CD14-positive monocyte (primary cell): ENCODE results near the gene YKT6. TPM values are rescaled to one million over a fixed set of nuclear protein-coding genes. Genes with fewer than 3 reads are reported as not detected.

Experiments
- DNase-seq, 3 donors: peaks; one replicate each; pipeline ENCODE4 v3.0.0-alpha.2; 2011 to 2022
- H2AFZ ChIP-seq: 2 replicates; pipeline ENCODE4 v1.6.0; 2012; ENCODE audit warnings: mild to moderate bottlenecking, low read depth, low read length, inconsistent platforms; ENCODE audit not compliant: insufficient read depth, poor library complexity, severe bottlenecking
- H3K27ac ChIP-seq, 2 donors: 1 replicate in 1 of 2; 2 replicates in 1 of 2; pipeline ENCODE4 v1.5.1; 2012 to 2013; ENCODE audit warnings: low read length in 2 of 2, control low read depth in 1 of 2, inconsistent platforms in 1 of 2, low read depth in 1 of 2, mild to moderate bottlenecking in 1 of 2
- H3K27me3 ChIP-seq, 2 donors: one replicate each; pipeline versions ENCODE4 v1.6.0 to v1.6.1; 2011 to 2013; ENCODE audit warnings: low read length in 2 of 2; ENCODE audit not compliant: control insufficient read depth in 2 of 2, insufficient read depth in 2 of 2
- H3K36me3 ChIP-seq, 2 donors: replicated peaks in 1 of 2; 1 replicate in 1 of 2; 2 replicates in 1 of 2; pipeline versions ENCODE4 v1.5.1 to v1.6.1; 2012 to 2013; ENCODE audit warnings: low read length in 2 of 2, control low read depth in 1 of 2, inconsistent platforms in 1 of 2, mild to moderate bottlenecking in 1 of 2; ENCODE audit not compliant: insufficient read depth in 2 of 2, control insufficient read depth in 1 of 2
- H3K4me1 ChIP-seq, 2 donors: 1 replicate in 1 of 2; 2 replicates in 1 of 2; pipeline versions ENCODE4 v1.5.1 to v1.6.1; 2012 to 2013; ENCODE audit warnings: low read length in 2 of 2, control low read depth in 1 of 2, inconsistent platforms in 1 of 2, mild to moderate bottlenecking in 1 of 2, moderate library complexity in 1 of 2; ENCODE audit not compliant: insufficient read depth in 2 of 2, control insufficient read depth in 1 of 2
- H3K4me2 ChIP-seq: replicated peaks from 2 replicates; pipeline ENCODE3; 2012; ENCODE audit warnings: low read length, moderate library complexity, mild to moderate bottlenecking; ENCODE audit not compliant: poor library complexity, severe bottlenecking; ENCODE audit errors: extremely low read depth
- H3K4me3 ChIP-seq, 3 experiments: fragments of 200-600 bp in 1 of 3; sonication (generic) in 1 of 3; replicated peaks in 1 of 3; 1 replicate in 2 of 3; 2 replicates in 1 of 3; pipeline ENCODE4 v1.5.1; 2011 to 2013; ENCODE audit warnings: low read length in 3 of 3, mild to moderate bottlenecking in 3 of 3, control low read depth in 2 of 3, low read depth in 2 of 3, inconsistent platforms in 1 of 3, moderate library complexity in 1 of 3
- H3K79me2 ChIP-seq: 2 replicates; pipeline ENCODE4 v1.6.0; 2012; ENCODE audit warnings: mild to moderate bottlenecking, control low read depth, inconsistent platforms, low read length, moderate library complexity; ENCODE audit not compliant: insufficient read depth
- H3K9ac ChIP-seq: 2 replicates; pipeline ENCODE4 v1.6.0; 2017; ENCODE audit warnings: low read length, mild to moderate bottlenecking; ENCODE audit not compliant: insufficient read depth, poor library complexity, severe bottlenecking
- H3K9me3 ChIP-seq, 2 donors: replicated peaks in 1 of 2; 1 replicate in 1 of 2; 2 replicates in 1 of 2; pipeline versions ENCODE4 v1.5.1 to v1.6.1; 2012 to 2013; ENCODE audit warnings: low read length in 2 of 2, control low read depth in 1 of 2; ENCODE audit not compliant: control insufficient read depth in 1 of 2, insufficient read depth in 1 of 2
- H4K20me1 ChIP-seq: 2 replicates; pipeline ENCODE4 v1.6.0; 2012; ENCODE audit warnings: mild to moderate bottlenecking, low read length, control low read depth, moderate library complexity; ENCODE audit not compliant: insufficient read depth
- H3K27ac Mint-ChIP-seq, 7 donors: one replicate each; pipeline ENCODE4 v1.8.0; 2020; ENCODE audit warnings: mild to moderate bottlenecking in 7 of 7, mixed read lengths in 7 of 7, moderate library complexity in 6 of 7, inconsistent platforms in 2 of 7
- H3K27me3 Mint-ChIP-seq, 3 donors: one replicate each; pipeline ENCODE4 v1.8.0; 2021 to 2022; ENCODE audit warnings: low read depth in 3 of 3, mild to moderate bottlenecking in 3 of 3, mixed read lengths in 3 of 3, moderate library complexity in 3 of 3, inconsistent platforms in 1 of 3
- H3K36me3 Mint-ChIP-seq, 2 donors: one replicate each; pipeline ENCODE4 v1.8.0; 2020; ENCODE audit warnings: mixed read lengths in 2 of 2, inconsistent platforms in 1 of 2, mild to moderate bottlenecking in 1 of 2
- H3K4me1 Mint-ChIP-seq: one replicate; pipeline ENCODE4 v1.8.0; 2020; ENCODE audit warnings: mild to moderate bottlenecking, mixed read lengths
- H3K4me3 Mint-ChIP-seq, 2 donors: one replicate each; pipeline ENCODE4 v1.8.0; 2020; ENCODE audit warnings: mild to moderate bottlenecking in 2 of 2, mixed read lengths in 2 of 2, moderate library complexity in 1 of 2
- H3K9me3 Mint-ChIP-seq, 7 donors: one replicate each; pipeline ENCODE4 v1.8.0; 2020 to 2022; ENCODE audit warnings: mixed read lengths in 7 of 7, mild to moderate bottlenecking in 6 of 7, moderate library complexity in 6 of 7, inconsistent platforms in 2 of 7
- WGBS: methylation state at CpG from one replicate; pipeline ENCODE4 v1.1.5; 2013; ENCODE audit warnings: missing lambda C conversion rate; ENCODE audit not compliant: insufficient coverage; 5-methylcytosine and 5-hydroxymethylcytosine counted together
- intact Hi-C, 2 donors: fragments of 100-400 bp; cut with micrococcal nuclease; formaldehyde crosslinking; loops; one replicate each; pipeline versions ENCODE4 v1.15.0 to v1.15.1; 2023
- polyA plus RNA-seq, 3 donors: library from polyadenylated mRNA; depleted of rRNA in 1 of 3; unstranded in 2 of 3; stranded (reverse) in 1 of 3; fragments of 300-500 nt in 2 of 3; fragments of >200 nt in 1 of 3; fragmentation: Illumina TruSeq in 2 of 3; gene quantifications; 1 replicate in 2 of 3; 2 replicates in 1 of 3; pipeline ENCODE4 v1.2.3, GENCODE V29; 2012 to 2021
- TF ChIP-seq, protein P1 (sequence below): fragments of 200-600 bp; IDR thresholded peaks from one replicate; pipeline ENCODE4 v1.8.0; 2022; ENCODE audit warnings: antibody characterized with exemption, mild to moderate bottlenecking

Gene YKT6
- polyA plus RNA-seq, 3 donors, result 26.4 to 45.7 (median 35.2) TPM

GRCh38 chr7:44162179-44162578, 38.6 kb upstream of the YKT6 start:
- peaks cover 5 to 8% (median 7%) of the 10 kb centered on the region in 3 donors for H3K27me3 Mint-ChIP-seq
- Histone ChIP-seq H3K4me1 (no peaks in the 10 kb centered on the region), H3K27me3 (no peaks in the 10 kb centered on the region), H3K27ac (no peak overlapping the region), H3K79me2 (no peaks in the 10 kb centered on the region), H3K4me2 (no peak overlapping the region), H3K9ac (no peak overlapping the region), H3K4me3 (no peak overlapping the region), H3K9me3 (peaks cover 0 to 3% of the 10 kb centered on the region in 2 donors), H4K20me1 (no peaks in the 10 kb centered on the region), H2AFZ (no peak overlapping the region), H3K36me3 (no peaks in the 10 kb centered on the region)
- no peaks in the 10 kb centered on the region for H3K4me1 Mint-ChIP-seq
- WGBS, result 98% methylated on average over 4 of the region's 4 CpGs
- DNase-seq, result no peak
- H3K4me3 Mint-ChIP-seq, result no peak overlapping the region
- TF ChIP-seq, protein P1, sequence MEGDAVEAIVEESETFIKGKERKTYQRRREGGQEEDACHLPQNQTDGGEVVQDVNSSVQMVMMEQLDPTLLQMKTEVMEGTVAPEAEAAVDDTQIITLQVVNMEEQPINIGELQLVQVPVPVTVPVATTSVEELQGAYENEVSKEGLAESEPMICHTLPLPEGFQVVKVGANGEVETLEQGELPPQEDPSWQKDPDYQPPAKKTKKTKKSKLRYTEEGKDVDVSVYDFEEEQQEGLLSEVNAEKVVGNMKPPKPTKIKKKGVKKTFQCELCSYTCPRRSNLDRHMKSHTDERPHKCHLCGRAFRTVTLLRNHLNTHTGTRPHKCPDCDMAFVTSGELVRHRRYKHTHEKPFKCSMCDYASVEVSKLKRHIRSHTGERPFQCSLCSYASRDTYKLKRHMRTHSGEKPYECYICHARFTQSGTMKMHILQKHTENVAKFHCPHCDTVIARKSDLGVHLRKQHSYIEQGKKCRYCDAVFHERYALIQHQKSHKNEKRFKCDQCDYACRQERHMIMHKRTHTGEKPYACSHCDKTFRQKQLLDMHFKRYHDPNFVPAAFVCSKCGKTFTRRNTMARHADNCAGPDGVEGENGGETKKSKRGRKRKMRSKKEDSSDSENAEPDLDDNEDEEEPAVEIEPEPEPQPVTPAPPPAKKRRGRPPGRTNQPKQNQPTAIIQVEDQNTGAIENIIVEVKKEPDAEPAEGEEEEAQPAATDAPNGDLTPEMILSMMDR, result no peak
- H3K36me3 Mint-ChIP-seq, result no peaks in the 10 kb centered on the region
- peaks cover 0 to 9% (median 4%) of the 10 kb centered on the region in 7 donors for H3K9me3 Mint-ChIP-seq
- H3K27ac Mint-ChIP-seq, result no peak overlapping the region
- intact Hi-C loops, result no loop called here

DNA sequence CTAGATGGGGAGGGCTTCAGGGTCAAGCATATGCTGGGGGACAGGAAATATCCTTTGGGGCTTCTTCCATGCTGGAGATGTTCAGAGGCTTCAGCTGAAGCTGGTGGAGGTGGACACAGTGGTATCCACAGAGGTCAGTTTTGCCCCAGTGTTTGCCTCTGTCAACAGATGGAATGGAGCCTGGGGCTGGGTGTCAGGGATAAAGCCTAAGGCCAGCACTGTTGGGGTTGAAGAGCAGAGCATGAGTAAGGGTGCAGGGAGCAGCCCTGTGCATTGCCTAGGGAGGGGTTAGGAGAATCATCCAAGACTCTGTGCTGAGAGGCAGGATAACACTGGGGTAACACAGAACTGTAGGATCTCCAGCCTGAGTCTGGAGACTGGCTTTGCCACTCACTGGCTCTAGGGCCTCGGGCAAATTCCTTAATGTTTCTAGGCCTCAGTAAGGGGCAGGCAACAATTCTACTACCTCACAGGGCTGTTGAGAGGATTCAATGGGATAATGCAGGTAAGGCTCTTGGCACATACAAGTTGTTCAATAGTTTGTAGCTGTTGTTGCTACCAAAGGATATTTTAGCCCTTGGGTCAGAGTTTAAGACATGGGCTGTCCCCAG, 37.9 kb upstream of the YKT6 start:
- no peaks in the 10 kb centered on the region for H3K79me2 ChIP-seq
- H3K36me3 Mint-ChIP-seq, result no peaks in the 10 kb centered on the region
- WGBS, result no CpG with 5 or more reads among the region's 1 CpG
- no peaks in the 10 kb centered on the region for H3K36me3 ChIP-seq
- intact Hi-C loops, result no loop called here
- no peak overlapping the region for H3K4me3 ChIP-seq
- no peak overlapping the region for H3K4me3 Mint-ChIP-seq
- no peak overlapping the region for H3K27ac Mint-ChIP-seq
- peaks cover 5 to 8% (median 7%) of the 10 kb centered on the region in 3 donors for H3K27me3 Mint-ChIP-seq
- H2AFZ ChIP-seq, result no peak overlapping the region
- no peak overlapping the region for H3K9ac ChIP-seq
- TF ChIP-seq, protein P1, result no peak
- peaks cover 2% of the 10 kb centered on the region for H3K4me1 Mint-ChIP-seq
- peaks cover 0 to 9% (median 4%) of the 10 kb centered on the region in 7 donors for H3K9me3 Mint-ChIP-seq
- no peaks in the 10 kb centered on the region for H3K4me1 ChIP-seq
- no peak overlapping the region for H3K27ac ChIP-seq
- H3K27me3 ChIP-seq, result no peaks in the 10 kb centered on the region
- no peak for DNase-seq
- H3K9me3 ChIP-seq, result peaks cover 0 to 3% of the 10 kb centered on the region in 2 donors
- H4K20me1 ChIP-seq, result no peaks in the 10 kb centered on the region
- no peak overlapping the region for H3K4me2 ChIP-seq
